ENCODE results near the gene PPP1R12B.

The PPP1R12B gene

DNA sequence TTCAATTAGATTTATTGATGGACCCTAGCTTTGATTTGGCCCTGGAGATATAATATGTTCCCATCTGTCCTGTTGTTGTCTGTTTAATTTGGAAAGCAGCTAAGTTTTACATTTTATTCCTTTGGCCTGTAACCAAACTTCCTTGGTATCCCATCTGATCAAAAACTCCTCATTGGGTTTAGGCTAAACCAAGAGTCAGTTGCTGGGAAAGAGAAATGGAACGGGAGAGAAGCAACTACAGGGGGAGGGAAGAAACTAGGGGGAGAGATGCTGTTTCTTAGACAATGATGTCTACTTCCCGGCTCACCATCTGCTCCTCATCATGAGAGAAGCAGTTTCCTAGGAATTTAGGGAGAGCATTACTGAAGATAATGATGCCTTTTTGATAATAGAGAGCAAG, 219.9 kb downstream of the PPP1R12B start (continued):
- TF ChIP-seq ZNF10 (tag by site-specific recombination; IDR thresholded peaks at IDR 0.05), result no peak
- TF ChIP-seq, protein P1, sequence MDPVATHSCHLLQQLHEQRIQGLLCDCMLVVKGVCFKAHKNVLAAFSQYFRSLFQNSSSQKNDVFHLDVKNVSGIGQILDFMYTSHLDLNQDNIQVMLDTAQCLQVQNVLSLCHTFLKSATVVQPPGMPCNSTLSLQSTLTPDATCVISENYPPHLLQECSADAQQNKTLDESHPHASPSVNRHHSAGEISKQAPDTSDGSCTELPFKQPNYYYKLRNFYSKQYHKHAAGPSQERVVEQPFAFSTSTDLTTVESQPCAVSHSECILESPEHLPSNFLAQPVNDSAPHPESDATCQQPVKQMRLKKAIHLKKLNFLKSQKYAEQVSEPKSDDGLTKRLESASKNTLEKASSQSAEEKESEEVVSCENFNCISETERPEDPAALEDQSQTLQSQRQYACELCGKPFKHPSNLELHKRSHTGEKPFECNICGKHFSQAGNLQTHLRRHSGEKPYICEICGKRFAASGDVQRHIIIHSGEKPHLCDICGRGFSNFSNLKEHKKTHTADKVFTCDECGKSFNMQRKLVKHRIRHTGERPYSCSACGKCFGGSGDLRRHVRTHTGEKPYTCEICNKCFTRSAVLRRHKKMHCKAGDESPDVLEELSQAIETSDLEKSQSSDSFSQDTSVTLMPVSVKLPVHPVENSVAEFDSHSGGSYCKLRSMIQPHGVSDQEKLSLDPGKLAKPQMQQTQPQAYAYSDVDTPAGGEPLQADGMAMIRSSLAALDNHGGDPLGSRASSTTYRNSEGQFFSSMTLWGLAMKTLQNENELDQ (tag by site-specific recombination; IDR thresholded peaks at IDR 0.05; ENCODE audit: low read depth), result no peak
- TF ChIP-seq ZNF785 (tag by site-specific recombination; IDR thresholded peaks at IDR 0.05), result no peak
- no peak for TF ChIP-seq ZNF335 (tag by site-specific recombination; conservative IDR thresholded peaks at IDR 0.05)
- TF ChIP-seq ZNF292 (tag by site-specific recombination; IDR thresholded peaks at IDR 0.05; ENCODE audit: borderline replicate concordance, low read depth), result no peak

DNA sequence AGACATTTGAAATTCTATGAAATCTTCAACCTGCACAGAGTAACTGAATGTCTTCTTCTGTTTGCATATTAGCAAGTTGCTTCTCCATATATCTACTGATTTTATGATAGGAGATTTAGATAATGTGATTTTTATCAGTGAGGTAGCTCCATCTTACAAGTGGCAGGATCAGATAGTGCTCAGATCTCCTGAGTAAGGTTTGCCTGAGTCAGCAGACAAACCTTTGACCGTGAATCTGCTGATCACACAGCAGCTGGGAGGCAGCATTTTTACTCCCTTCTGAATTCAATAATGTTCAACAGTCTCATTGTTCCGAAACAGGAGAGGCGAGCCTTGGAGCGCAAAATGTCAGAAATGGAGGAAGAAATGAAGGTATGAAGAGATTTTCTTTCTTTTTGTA, 220.3 kb downstream of the PPP1R12B start:
- POLR2A ChIA-PET, result no interaction called here
- CTCF ChIA-PET, result interaction anchor here (1.2 to 2.0 kb wide), 3 partner anchors 9 to 227 kb away, joined by 3 to 6 read pairs (median 3); partner anchors contain the start of gene UBE2T
- H3K36me3 ChIP-seq (ENCODE audit: control insufficient read depth in 2 of 2, insufficient read depth in 1 of 2, low read length in 2 of 2), result no peaks in the 10 kb centered on the region
- H3K4me1 ChIP-seq (ENCODE audit: control insufficient read depth, insufficient read depth, low read length), result no peaks in the 10 kb centered on the region
- no peak for TF ChIP-seq ZSCAN30 (tag by site-specific recombination; IDR thresholded peaks at IDR 0.05)
- TF ChIP-seq ZNF391 (tag by site-specific recombination; IDR thresholded peaks at IDR 0.05; ENCODE audit: borderline replicate concordance, low read depth), result no peak
- TF ChIP-seq ZFP41 (tag by site-specific recombination; IDR thresholded peaks at IDR 0.05; ENCODE audit: borderline replicate concordance), result no peak
- no peak for TF ChIP-seq ZNF571 (tag by site-specific recombination; IDR thresholded peaks at IDR 0.05)
- TF ChIP-seq ZNF239 (tag by site-specific recombination; IDR thresholded peaks at IDR 0.05), result no peak
- no peak for TF ChIP-seq ZNF626 (tag by site-specific recombination; IDR thresholded peaks at IDR 0.05)
- no peak for TF ChIP-seq ZNF785 (tag by site-specific recombination; IDR thresholded peaks at IDR 0.05)
- no peak overlapping the region for H3K4me3 ChIP-seq (ENCODE audit: low read depth, low read length)
- no peaks in the 10 kb centered on the region for H3K9me3 ChIP-seq (ENCODE audit: control insufficient read depth, insufficient read depth, low read depth, low read length)
- no peak overlapping the region for H3K27ac ChIP-seq (ENCODE audit: extremely low read depth, low read depth, low read length)

DNA sequence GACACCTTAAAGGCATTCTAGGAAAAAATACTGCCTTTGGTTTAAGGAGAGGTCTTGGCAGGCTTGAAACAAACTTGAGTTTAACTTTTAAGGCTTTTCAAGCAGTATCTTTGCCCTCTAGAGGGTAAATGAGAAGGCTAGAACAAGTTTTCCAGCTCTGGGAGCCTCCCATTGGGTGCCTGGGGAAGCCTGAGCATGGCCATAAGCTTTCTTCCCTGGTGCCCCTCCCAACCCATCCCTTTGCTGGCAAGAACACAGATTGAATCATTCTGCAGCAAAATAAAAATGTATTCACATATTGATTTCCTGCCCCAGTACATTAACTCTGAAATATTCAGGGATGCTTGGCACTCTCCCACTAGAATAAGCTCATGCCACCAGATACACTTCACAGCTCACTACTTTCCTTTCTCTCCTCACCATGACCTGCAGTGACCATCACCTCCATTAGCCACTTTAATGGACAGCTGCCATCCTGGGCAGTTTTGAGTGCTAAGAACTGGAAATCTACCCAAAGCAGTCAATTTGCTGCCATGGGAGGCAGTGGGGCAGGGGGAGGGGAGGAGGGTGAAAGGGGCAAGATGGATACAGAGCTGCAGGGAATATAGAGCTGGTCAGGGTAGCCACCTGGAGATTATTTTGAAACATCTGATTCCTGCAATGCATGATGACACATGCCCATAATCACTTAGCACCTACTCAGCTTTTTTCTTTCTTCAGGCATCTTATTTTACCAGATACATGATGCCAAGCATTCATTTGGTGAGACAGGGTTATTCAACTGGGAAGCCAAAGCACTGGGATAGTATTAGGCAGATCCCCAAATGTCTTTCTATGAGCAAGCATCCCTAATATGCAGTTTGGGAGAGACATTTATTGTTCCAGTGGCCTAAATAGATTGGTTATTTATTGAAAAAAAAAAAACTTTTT, 221.2 kb downstream of the PPP1R12B start:
- TF ChIP-seq PRDM1 (tag by site-specific recombination; IDR thresholded peaks at IDR 0.05) (no peak), ZNF341 (tag by site-specific recombination; IDR thresholded peaks at IDR 0.05; ENCODE audit: low read depth) (no peak), ZNF707 (tag by site-specific recombination; IDR thresholded peaks at IDR 0.05) (no peak)
- TF ChIP-seq, protein P2, sequence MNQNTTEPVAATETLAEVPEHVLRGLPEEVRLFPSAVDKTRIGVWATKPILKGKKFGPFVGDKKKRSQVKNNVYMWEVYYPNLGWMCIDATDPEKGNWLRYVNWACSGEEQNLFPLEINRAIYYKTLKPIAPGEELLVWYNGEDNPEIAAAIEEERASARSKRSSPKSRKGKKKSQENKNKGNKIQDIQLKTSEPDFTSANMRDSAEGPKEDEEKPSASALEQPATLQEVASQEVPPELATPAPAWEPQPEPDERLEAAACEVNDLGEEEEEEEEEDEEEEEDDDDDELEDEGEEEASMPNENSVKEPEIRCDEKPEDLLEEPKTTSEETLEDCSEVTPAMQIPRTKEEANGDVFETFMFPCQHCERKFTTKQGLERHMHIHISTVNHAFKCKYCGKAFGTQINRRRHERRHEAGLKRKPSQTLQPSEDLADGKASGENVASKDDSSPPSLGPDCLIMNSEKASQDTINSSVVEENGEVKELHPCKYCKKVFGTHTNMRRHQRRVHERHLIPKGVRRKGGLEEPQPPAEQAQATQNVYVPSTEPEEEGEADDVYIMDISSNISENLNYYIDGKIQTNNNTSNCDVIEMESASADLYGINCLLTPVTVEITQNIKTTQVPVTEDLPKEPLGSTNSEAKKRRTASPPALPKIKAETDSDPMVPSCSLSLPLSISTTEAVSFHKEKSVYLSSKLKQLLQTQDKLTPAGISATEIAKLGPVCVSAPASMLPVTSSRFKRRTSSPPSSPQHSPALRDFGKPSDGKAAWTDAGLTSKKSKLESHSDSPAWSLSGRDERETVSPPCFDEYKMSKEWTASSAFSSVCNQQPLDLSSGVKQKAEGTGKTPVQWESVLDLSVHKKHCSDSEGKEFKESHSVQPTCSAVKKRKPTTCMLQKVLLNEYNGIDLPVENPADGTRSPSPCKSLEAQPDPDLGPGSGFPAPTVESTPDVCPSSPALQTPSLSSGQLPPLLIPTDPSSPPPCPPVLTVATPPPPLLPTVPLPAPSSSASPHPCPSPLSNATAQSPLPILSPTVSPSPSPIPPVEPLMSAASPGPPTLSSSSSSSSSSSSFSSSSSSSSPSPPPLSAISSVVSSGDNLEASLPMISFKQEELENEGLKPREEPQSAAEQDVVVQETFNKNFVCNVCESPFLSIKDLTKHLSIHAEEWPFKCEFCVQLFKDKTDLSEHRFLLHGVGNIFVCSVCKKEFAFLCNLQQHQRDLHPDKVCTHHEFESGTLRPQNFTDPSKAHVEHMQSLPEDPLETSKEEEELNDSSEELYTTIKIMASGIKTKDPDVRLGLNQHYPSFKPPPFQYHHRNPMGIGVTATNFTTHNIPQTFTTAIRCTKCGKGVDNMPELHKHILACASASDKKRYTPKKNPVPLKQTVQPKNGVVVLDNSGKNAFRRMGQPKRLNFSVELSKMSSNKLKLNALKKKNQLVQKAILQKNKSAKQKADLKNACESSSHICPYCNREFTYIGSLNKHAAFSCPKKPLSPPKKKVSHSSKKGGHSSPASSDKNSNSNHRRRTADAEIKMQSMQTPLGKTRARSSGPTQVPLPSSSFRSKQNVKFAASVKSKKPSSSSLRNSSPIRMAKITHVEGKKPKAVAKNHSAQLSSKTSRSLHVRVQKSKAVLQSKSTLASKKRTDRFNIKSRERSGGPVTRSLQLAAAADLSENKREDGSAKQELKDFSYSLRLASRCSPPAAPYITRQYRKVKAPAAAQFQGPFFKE (tag by site-specific recombination; IDR thresholded peaks at IDR 0.05; ENCODE audit: borderline replicate concordance), result no peak
- ChIA-PET CTCF (interaction anchor here (0.8 to 2.0 kb wide), 4 partner anchors 8 to 228 kb away, joined by 3 to 6 read pairs (median 4); partner anchors contain the start of gene UBE2T), POLR2A (no interaction called here)
- Histone ChIP-seq H3K9me3 (ENCODE audit: control insufficient read depth, insufficient read depth, low read depth, low read length) (no peaks in the 10 kb centered on the region), H3K36me3 (ENCODE audit: control insufficient read depth in 2 of 2, insufficient read depth in 1 of 2, low read length in 2 of 2) (no peaks in the 10 kb centered on the region), H3K4me3 (ENCODE audit: low read depth, low read length) (no peak overlapping the region), H3K4me1 (ENCODE audit: control insufficient read depth, insufficient read depth, low read length) (no peaks in the 10 kb centered on the region), H3K27ac (ENCODE audit: extremely low read depth, low read depth, low read length) (no peak overlapping the region)
